A172 (cell line): ENCODE results near the gene SUN5. TPM values are rescaled to one million over a fixed set of nuclear protein-coding genes. Genes with fewer than 3 reads are reported as not detected.
A peak's percentile ranks its signal among the peaks of the same experiment; 100 is the strongest.
"Not testable (repeated sequence)": the region's sequence is repeated elsewhere in the genome, so short reads cannot be mapped to it uniquely, and the experiment has no call there.

Experiments
- DNase-seq: peaks from one replicate; pipeline ENCODE4 v3.0.0-alpha.2; 2015; ENCODE audit warnings: low spot score
- total RNA-seq: library from RNA; depleted of rRNA; stranded (reverse); fragments of >200 nt; shearing (Covaris generic); gene quantifications from 2 replicates; pipeline ENCODE4 v1.2.3, GENCODE V29; 2014

SUN5 gene
- total RNA-seq, 1 experiment from 2014 or later, result not detected

DNA sequence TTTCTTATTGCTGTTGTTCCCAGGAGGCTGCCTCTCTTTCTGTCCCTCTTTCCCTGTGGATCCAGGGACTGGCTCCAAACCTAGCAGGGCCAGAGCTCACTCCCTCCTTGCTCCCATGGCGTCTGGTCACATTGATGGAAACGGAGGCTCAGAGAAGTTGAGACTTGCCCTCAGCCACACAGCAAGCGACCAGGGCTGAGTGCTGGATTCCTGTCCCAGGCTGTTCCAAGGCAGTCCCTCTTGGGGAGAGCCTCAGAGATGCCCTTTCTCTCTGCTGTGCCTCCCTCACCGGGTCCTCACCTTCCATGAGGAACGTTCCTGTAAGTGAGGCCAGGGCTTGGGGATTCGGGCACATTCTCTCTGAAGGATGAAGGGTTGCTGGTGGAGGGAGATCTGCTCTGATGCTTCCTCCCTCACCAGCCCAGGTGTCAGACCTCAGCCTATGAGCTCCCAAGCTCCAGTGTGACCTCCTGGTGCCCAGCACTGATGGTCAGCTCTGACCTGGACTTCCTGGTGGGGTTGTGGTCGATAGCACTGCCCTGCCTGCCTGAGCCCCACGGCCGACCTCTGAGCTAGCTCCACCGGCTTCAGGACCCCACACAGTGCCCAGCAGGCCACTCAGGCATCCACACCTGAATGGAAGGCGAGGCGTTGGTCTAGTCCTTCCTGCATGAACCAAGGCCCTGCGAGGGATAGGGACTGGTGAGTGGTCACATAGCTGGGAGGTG lies 26.8 kb downstream of the SUN5 start:
- no peak for DNase-seq

DNA sequence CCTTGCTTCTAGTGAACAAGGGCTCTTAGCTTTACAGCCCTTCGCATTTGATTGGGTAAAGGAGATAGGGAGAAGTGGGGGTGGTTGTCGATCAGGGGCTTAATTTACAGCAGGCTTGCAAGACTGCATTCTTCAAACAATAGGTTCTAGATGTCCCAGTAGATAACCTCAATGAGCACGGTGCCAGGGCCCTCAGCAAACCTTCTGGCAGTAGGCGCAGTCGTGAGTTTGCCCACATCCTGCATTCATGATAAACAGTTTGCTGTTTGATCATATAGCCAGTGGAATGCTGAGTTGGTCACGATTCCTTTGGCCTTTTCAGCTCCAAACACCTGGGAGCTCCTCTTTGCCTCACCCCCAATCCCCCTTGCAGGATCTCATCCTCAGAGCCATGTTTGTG lies 27.5 kb downstream of the SUN5 start:
- DNase-seq, result no peak

DNA sequence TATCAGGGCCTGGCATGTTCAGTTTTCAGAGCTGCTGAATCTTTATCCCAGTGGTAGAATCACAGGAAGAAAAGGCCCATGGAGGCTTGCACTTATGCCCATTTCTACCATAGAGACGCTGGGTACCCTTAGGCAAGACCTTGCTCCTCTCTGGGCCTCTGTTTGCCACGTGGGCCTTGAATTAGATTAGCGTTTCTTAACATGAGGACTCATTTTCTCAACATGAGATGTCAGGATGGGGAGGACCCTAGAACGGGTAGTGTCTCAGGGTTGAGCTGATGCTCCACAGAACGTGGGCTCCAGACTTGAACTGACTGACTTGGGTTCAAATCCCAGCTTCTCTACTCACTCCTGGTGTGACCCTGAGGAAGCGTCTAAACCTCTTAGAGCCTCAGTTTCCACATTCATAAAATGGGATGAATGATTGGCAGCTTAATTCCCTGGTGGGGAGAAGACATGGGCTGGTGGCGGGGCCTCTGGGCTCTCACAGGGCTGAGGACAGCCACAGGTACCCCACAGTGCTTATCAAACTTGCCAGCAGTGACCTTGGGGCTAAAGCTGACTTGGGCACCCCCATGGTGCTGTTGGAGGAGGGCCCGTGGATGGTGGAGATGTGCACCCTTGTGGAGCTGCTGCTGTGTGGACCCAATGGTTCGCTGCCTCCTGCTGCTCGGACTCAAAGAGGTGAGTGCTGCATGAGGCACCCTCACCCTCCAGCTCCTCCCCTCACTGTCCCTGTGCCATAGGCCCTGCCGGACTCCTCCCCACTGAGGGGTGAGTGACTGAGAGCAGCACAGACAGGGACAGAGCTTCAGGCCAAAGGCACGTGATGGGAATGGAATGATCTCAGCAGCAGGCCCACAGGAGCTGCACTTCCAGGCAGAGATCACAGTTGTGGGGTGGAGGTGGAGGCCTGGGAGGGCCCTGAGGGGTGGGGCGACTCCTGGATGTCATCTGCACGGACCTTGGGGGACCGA lies 28.2 kb downstream of the SUN5 start:
- peak; percentile 45 for DNase-seq

DNA sequence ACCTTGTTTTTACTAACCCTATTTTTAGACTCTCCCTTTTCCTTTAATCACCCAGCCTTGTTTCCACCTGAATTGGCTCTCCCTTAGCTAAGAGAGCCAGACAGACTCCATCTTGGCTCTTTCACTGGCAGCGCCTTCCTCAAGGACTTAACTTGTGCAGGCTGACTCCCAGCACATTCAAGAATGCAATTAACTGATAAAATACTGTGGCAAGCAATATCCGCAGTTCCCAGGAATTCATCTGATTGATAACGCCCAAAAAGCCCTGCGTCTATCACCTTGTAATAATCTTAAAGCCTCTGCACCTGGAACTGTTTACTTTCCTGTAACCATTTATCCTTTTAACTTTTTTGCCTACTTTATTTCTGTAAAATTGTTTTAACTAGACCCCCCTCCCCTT lies 29.1 kb downstream of the SUN5 start:
- not testable (repeated sequence) for DNase-seq

DNA sequence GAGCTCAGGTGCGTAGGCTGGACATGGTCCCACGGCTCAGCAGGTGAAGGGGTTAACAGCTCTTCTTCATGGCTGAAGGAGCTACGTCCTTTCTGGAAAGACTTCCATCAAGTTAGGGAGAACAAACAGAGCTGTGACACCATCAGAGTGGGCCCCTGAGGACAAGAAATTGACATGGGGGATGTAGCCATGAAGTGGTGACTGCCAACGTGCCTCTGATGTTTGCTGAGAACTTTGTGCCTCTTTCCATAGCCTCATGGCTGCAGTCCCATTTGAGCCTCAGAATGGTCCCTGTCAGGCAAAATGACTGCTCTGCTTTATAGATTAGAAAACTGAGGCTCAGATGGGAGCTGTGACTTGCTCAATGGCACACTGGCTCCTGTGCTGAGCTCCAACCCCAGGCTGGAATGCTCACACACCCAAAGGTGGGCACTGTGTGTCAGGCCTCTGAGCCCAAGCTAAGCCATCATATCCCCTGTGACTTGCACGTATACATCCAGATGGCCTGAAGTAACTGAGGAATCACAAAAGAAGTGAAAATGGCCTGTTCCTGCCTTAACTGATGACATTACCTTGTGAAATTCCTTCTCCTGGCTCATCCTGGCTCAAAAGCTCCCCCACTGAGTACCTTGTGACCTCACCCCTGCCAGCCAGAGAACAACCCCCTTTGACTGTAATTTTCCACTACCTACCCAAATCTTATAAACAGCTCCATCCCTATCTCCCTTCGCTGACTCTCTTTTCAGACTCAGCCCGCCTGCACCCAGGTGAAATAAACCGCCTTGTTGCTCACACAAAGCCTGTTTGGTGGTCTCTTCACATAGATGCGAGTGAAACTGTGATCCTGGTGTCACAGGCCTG lies 29.8 kb downstream of the SUN5 start:
- DNase-seq, result not testable (repeated sequence)

DNA sequence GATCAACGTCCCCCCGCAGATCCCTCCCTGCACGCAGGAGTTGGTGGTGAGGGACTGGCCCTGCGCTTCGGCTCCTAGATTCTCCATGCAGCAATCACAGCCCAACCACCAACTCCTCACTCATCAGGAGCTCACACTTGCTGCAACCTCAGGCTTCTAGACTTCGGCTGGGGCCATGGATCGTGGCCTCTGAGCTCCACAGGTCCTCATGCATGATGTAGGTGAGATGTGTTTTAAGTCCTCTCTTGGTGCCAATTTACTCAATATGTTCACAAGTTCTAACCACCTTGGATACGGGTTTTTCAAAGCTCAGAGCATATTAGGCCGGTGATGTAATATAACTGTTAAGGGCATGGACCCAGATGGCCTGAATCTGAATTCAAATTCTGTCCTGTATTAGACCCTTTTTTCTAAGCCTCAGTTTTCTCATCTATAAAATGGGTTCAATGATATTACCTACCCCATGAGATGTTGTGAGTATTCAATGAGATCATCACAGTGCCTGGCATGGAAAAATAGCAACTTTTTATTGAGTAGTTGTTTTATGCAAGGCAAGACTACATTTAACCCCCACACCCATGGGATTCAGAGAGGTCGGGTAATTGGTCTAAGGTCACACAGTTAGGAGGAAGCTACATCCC lies 31.0 kb downstream of the SUN5 start:
- no peak for DNase-seq

DNA sequence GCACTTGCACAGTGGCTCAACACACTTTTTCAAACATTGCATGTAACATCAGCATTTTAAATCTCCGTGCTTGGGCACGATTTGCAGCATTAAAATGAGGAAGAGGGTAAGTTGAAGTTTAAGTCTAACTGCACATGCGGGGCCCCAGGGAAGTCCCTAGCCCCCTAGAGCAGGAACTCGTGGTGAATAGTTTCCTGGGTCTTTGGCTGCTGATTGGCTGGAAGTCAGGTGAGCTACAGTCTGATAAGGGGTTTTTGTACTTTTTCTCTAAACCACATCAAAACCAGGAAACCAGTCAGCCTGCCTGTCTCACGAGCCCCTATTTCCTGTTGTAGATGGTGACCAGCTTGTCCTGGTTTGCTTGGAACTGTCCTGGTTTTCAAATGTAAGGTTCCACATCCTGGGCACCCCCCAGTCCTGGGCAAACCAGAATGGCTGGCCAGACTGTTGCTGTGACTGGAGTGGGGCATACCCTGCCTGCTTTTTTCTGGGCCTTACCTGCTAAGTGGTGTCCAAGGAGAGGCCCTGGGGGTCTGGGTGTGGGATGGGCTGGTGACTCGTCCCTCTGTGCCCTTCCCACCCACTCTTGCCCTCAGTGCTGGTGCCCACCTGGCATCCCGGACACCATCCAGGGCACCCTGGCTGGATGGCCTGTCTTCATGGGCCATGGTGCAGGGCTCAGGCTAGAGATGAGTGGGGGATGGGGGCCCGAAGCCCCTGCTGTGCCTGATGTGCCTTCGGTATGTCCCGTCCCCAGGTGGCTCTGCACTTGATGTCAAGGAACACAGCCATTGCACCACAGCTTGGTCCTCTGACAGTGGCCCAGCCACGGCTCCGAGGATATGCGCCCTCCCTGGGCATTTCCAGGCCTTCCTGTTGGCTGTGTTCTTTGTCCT lies 31.8 kb downstream of the SUN5 start:
- peak; percentile 53 for DNase-seq

DNA sequence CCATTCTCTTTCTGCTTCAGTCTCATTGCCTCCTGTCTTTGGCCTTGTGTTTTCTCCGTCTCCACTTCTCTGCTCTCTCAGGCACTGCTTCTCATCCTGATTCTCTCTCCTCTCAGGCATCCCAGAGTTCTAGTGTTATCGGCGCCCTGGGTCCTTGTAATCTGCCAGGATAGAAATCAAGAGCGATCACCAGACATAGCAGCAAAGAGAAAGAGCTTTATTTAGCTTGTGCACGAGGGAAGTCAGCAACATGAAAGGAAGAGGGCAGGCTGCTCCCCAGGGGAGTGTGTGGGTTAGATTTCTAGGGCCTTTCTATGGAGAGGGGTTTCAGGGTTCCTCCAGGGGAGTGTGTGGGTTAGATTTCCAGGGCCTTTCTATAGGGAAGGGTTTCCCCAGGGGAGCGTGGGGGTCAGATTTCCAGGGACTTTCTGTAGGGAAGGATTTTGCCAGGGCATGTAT lies 32.5 kb downstream of the SUN5 start:
- DNase-seq, result no peak

DNA sequence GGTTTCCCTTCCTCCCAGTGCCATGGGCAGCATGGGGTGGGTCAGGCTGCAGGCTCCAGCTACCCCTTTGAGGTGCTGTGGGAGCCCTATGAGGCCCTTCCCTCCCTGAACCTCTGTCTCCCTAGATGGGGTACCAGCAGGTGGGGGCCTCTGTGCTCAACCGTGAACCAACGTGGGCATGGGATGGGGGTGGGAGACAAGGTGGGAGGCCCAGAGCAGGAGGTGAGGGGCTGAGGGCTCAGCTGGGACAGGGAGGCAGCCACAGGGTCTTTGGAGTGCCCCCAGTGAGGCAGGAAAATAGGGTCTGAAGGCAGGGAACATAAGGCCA lies 33.3 kb downstream of the SUN5 start:
- no peak for DNase-seq

DNA sequence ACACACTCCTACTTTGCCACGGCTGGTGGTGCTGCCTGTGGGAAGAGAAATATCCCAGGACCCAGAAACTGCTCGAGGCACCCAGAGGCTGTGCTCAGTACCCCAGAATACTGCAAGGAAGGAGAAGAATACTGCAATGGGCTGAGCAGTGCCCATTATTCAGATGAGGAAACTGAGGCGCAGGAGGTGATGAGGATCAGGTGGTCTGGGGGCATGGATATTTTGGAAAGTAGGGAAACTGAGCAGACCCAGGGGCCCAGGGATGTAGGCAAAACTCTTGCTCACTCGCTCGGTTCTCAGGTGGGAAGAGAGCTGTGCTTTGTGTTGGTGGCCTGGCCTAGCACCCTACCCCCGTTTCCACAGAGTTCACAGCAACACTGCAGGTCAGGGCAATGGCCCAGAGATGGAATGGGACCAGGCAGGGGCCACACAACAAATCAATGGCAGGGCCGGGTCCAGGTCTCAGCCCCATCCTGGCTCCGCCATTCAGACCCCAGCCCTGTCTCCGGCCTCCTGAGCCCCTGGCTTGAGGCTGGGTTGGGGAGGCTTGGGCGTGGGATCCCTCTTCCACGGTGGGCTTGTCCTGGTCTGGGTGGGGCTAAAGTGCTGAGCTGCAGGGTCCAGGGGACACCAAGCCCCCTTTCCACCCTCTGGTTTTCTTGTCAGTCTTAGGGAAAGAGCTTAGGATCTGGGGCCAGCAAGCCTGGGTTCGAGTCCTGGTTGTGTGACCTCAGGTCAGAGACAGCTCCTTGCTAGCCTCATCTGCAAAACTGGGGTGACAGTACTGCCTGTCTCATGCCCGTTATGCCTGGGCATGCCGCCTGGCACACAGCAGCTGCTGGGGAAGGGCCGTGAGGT lies 33.9 kb downstream of the SUN5 start:
- no peak for DNase-seq

DNA sequence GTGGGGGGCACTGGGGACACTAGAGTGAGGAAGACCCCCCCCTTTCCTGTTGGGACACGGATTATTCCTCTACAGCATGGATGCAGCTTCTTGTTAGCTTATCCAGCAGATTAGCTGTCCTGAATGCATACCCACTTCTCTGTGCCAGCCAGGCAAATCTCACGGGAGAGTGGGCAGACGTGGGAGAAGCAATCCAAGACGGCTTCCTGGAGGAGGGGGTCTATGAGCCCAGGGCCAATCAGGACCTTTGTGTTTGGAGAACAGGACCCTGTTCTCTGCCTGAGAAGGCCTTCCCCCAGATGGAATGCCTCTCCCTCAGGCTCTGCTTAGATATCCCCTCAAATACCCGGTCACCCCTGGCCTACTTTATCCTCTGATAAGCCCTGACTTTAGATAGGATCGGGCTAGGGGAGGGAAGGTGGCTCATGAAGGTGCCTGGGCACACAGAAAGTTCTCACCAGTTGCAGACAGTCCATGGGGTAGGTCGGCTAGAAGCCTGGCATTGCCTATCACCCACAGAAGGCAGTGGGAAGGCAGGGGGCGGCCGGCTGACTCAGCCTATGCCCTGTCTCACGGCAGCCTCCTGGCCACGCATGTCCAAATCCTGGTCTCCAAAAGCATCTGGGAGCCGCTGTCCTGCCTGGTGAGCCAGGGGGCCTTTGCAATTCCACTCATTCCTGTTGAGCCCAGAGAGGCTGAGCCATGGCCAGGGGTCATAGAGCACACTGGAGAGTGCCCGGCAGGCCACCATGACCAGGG lies 34.7 kb downstream of the SUN5 start:
- no peak for DNase-seq

DNA sequence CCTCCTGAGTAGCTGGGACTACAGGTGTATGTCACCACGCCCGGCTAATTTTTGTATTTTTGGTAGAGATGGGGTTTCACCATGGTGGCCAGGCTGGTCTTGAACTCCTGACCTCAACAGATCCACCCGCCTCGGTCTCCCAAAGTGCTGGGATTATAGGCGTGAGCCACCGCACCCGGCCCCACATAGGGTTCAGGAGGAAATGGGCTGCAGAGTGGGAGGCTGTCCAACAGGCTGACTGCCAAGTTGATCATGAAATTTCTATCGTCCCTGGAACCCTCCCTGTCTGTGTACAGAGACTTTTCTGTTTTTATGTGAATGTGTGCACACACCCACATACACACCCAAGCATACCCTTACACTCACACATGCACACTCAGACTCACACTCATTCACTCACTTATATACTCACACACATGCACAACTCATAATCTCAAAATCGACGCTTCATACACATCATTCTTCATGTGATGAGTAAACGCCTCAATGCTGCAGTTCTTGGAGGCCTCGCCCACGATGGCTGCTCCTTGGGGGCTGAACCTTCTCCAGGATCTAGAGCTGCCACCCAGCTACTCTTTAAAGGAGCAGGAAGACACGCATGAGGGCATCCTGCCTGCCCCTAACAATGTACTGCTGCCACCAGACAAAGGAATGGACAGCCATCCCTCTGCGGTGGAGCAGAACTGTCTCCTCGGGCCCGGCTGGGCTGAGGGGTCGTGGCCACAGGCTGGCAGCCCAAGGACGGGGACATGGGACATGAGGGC lies 35.6 kb downstream of the SUN5 start:
- no peak for DNase-seq

DNA sequence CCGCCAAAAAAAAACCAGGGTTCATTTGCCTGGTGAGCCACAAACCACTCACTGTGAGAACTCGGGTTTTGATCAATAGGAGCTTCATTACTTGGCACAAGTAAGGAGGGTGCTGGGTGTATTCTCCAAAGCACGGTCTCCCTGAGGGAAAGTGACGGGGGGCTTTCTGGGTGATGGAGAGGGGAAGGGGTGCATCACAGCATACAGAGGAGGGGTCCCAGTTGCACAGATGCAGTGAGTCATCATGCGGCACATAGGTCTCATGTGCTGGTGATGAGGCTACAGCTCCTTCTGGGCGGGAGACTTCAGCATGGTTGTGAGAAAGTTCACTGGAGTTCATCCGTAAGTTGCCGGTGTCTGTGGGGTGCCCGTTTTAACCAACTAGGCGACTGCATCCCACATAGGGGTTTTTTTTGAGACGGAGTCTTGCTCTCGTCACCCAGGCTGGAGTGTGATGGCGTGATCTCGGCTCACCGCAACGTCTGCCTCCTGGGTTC lies 36.2 kb downstream of the SUN5 start:
- DNase-seq, result no peak

DNA sequence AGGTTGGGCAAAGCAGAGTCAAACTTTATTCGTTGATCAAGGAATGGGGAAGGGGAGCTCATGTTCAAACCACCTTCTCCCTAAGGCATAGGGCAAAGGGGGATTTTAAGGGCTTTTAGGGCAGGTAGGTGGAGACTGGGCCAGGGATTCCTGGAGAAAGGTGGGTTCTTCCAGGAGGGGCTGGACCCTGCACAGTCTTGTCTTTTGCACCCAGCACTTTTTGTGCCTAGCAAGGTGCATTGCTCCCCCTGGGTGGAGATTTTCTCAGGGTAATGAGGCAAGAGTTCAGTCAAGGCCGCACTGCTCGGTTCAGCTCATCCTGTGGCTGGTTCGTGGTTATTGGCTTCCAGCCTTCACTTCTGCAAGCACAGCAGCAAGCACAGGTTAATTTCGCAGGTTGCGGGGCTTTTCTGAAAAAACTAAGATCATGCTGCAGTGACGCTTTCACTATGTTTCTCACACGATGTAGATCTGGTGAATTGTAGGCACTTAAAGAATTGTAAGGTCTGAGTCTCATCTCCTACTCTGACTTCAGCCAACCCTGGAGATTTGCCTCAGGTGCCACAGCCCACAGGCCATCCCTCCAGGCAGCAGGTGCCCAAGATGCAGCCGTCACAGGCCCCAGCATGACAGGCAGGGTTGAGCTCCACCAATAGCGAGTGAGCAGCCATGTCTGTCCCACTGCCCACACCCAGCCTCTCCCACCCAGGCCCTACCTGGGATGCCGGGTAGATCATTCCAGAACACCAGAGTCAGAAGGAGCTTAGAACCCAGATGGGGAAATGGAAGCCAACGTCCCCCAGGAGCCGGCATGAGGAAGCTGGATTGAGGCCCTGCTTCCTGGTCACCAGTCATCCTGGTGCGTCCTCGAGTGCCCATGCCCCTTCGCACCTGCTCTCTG lies 37.1 kb downstream of the SUN5 start:
- no peak for DNase-seq

DNA sequence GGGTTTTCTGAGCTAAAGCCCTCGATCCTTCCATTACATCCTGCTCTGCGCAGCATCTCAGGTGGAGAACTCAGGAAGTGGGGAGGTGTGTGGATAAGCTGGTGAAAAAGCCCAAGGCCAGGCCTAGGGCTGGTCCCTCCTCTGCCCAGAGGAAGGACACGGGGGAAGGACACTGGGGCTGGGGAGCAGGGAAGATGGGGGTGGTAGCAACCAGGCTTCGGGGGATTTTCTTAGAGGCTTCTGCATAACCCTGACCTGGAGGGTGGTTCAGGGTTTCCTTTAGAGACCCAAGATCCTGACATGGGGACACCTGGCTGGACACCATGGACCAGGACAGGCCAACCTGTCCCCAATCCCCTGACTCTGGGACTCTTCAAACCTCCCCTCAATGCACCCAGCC lies 37.9 kb downstream of the SUN5 start:
- no peak for DNase-seq

DNA sequence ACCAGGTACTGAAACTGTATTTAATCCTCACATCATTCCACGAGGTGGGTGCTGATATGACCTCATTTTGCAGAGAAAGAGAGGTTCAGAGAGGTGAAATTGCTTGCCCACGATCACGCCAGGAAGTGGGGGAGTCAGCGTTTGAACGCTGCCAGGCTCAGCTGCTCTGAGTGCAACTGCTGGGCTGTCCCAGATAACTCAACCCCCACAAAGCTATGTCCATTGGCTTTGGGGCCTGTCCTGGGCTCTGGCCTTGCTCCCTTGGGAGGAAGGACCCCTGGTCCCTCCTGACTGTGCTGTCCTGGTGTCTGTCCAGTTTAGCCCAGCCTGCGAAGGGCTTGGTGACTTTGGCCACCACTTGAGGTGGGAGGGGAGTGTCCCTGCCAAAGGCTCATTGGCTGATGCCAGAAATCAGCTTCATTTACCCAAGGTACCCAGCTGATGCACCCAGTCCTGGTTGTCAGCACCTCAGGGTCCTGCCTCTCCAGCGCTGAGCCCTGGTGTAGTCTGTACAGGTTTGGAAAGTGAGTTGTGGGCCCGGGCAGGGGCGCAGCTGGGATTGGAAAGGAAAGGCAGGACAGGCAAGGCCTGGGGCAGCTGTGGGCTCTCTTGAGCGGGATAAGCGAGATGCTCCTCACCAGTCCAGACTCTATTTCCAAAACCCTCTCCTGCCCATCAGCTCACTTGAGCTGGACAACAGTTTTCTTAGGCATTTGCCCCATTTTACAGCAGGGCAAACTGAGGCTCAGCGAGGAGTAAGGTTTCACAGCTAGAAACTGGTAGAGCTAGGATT lies 38.5 kb downstream of the SUN5 start:
- DNase-seq, result no peak
